HepG2 (cell line): ENCODE results near the gene NDUFC1.

Source experiments
- CEBPB ChIP-seq: IDR thresholded peaks from 2 replicates; pipeline ENCODE4 v1.6.1; 2011; ENCODE audit warnings: low read depth, low read length, improper control_type of control experiment, borderline replicate concordance
- HMG20B ChIP-seq: conservative IDR thresholded peaks from 2 replicates; pipeline ENCODE4 v1.6.1; 2016; ENCODE audit warnings: missing genetic modification reagents, missing compliant biosample characterization
- JUN ChIP-seq: sonication (generic); formaldehyde crosslinking; IDR thresholded peaks from 2 replicates; pipeline ENCODE4 v1.4.0; 2020; ENCODE audit warnings: mild to moderate bottlenecking, missing genetic modification reagents
- NFKBIZ ChIP-seq: IDR thresholded peaks from 2 replicates; pipeline ENCODE4 v1.6.1; 2018; ENCODE audit warnings: missing genetic modification reagents, missing compliant biosample characterization
- POLR2AphosphoS5 ChIP-seq: IDR thresholded peaks from 2 replicates; pipeline ENCODE4 v1.6.1; 2012; ENCODE audit warnings: low read depth, low read length
- SRY ChIP-seq: sonication (generic); formaldehyde crosslinking; IDR thresholded peaks from 2 replicates; pipeline ENCODE4 v1.8.0; 2022; ENCODE audit warnings: mild to moderate bottlenecking, missing genetic modification reagents
- TF ChIP-seq, protein P1 (sequence below): fragments of 450-650 bp; IDR thresholded peaks from 2 replicates; pipeline ENCODE4 v1.6.1; 2017; ENCODE audit warnings: mild to moderate bottlenecking
- TF ChIP-seq, protein P2 (sequence below): sonication (generic); formaldehyde crosslinking; IDR thresholded peaks from 2 replicates; pipeline ENCODE4 v1.4.0; 2020; ENCODE audit warnings: low read depth, mild to moderate bottlenecking, missing genetic modification reagents

DNA sequence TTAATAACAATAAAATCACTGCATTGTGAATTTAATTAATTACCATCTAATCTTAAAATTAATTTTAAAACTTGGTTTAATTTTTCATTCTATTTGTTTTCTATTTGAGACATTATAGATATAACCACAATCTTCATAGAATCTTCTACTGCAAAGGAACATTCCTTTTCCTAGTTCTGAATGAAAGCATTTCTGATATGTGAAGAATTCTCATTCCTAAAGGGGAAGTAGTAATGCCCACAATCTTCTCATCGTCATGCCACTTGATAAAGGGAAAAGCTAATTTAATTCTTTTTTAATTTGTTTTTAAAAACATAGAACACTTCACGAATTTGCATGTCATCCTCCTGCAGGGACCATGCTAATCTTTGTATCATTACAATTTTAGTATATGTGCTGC lies 45.9 kb downstream of the NDUFC1 start:
- TF ChIP-seq CEBPB (no peak), NFKBIZ (no peak), SRY (CRISPR knock-in tag) (no peak), POLR2AphosphoS5 (no peak), HMG20B (CRISPR knock-in tag) (no peak), JUN (no peak)
- TF ChIP-seq, protein P1, sequence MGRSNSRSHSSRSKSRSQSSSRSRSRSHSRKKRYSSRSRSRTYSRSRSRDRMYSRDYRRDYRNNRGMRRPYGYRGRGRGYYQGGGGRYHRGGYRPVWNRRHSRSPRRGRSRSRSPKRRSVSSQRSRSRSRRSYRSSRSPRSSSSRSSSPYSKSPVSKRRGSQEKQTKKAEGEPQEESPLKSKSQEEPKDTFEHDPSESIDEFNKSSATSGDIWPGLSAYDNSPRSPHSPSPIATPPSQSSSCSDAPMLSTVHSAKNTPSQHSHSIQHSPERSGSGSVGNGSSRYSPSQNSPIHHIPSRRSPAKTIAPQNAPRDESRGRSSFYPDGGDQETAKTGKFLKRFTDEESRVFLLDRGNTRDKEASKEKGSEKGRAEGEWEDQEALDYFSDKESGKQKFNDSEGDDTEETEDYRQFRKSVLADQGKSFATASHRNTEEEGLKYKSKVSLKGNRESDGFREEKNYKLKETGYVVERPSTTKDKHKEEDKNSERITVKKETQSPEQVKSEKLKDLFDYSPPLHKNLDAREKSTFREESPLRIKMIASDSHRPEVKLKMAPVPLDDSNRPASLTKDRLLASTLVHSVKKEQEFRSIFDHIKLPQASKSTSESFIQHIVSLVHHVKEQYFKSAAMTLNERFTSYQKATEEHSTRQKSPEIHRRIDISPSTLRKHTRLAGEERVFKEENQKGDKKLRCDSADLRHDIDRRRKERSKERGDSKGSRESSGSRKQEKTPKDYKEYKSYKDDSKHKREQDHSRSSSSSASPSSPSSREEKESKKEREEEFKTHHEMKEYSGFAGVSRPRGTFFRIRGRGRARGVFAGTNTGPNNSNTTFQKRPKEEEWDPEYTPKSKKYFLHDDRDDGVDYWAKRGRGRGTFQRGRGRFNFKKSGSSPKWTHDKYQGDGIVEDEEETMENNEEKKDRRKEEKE = no peak
- TF ChIP-seq, protein P2, sequence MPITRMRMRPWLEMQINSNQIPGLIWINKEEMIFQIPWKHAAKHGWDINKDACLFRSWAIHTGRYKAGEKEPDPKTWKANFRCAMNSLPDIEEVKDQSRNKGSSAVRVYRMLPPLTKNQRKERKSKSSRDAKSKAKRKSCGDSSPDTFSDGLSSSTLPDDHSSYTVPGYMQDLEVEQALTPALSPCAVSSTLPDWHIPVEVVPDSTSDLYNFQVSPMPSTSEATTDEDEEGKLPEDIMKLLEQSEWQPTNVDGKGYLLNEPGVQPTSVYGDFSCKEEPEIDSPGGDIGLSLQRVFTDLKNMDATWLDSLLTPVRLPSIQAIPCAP (CRISPR knock-in tag) = no peak
